Gastroesophageal sphincter (tissue), 3 donors: Measurements from ENCODE around the gene KRTAP15-1.

ENCODE experiments used
- EP300 ChIP-seq: sonication (generic); formaldehyde crosslinking; IDR thresholded peaks from one replicate; pipeline ENCODE4 v1.6.1; 2017; ENCODE audit warnings: antibody characterized with exemption, mild to moderate bottlenecking
- POLR2A ChIP-seq, 2 donors: fragments of 450-650 bp; IDR thresholded peaks; one replicate each; pipeline ENCODE4 v1.6.1; 2017; ENCODE audit warnings: antibody characterized with exemption in 2 of 2, mild to moderate bottlenecking in 2 of 2, moderate library complexity in 1 of 2
- POLR2AphosphoS5 ChIP-seq: sonication (generic); formaldehyde crosslinking; IDR thresholded peaks from one replicate; pipeline ENCODE4 v1.6.1; 2017; ENCODE audit warnings: antibody characterized with exemption
- TF ChIP-seq, protein P1 (sequence below), 4 experiments: fragments of 200-600 bp in 2 of 4; fragments of 450-650 bp in 2 of 4; sonication (generic) in 1 of 4; IDR thresholded peaks; one replicate each; pipeline ENCODE4 v1.5.1; 2017 to 2019; ENCODE audit warnings: antibody characterized with exemption in 4 of 4, mild to moderate bottlenecking in 2 of 4, moderate library complexity in 2 of 4

DNA sequence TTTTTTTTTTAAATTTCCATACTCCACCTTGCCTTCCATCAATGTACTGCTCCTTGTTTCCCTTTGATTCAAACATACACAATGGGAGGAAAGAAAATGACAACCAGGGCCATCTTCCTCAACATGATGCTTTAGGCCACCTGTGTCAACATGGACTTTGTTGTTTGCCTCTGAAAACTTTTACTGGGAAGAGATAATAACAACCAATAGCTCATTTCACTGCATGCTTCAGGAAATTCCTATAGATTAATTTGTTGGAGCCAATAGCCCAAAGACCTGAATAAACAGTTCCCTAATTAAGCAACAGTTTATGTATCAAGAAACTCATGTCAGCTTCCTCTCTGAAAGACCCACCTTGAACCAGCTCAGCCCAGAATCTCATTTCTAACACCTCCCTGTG is 3.2 kb downstream of the KRTAP15-1 start:
- TF ChIP-seq POLR2AphosphoS5 (no peak), POLR2A (IDR thresholded peaks at IDR 0.05) (no peak), EP300 (no peak)
- TF ChIP-seq, protein P1, sequence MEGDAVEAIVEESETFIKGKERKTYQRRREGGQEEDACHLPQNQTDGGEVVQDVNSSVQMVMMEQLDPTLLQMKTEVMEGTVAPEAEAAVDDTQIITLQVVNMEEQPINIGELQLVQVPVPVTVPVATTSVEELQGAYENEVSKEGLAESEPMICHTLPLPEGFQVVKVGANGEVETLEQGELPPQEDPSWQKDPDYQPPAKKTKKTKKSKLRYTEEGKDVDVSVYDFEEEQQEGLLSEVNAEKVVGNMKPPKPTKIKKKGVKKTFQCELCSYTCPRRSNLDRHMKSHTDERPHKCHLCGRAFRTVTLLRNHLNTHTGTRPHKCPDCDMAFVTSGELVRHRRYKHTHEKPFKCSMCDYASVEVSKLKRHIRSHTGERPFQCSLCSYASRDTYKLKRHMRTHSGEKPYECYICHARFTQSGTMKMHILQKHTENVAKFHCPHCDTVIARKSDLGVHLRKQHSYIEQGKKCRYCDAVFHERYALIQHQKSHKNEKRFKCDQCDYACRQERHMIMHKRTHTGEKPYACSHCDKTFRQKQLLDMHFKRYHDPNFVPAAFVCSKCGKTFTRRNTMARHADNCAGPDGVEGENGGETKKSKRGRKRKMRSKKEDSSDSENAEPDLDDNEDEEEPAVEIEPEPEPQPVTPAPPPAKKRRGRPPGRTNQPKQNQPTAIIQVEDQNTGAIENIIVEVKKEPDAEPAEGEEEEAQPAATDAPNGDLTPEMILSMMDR (IDR thresholded peaks at IDR 0.05): no peak
